Measurements from ENCODE around the gene TMEM81.

The TMEM81 gene

GRCh38 chr1:205043866-205044265 lies 40.4 kb downstream of the TMEM81 start:
- TF ChIP-seq FOXP2 (optimal IDR thresholded peaks at IDR 0.05; ENCODE audit: borderline replicate concordance, extremely low read depth, extremely low read length, insufficient read depth) (no peak), SIN3A (IDR thresholded peaks at IDR 0.05; ENCODE audit: borderline replicate concordance, insufficient read depth, low read length) (no peak), TAF1 (IDR thresholded peaks at IDR 0.05; ENCODE audit: borderline replicate concordance, insufficient read depth, low read length) (no peak)

- no peak for TF ChIP-seq SIN3A (IDR thresholded peaks at IDR 0.05; ENCODE audit: borderline replicate concordance, insufficient read depth, low read length)
- TF ChIP-seq FOXP2 (optimal IDR thresholded peaks at IDR 0.05; ENCODE audit: borderline replicate concordance, extremely low read depth, extremely low read length, insufficient read depth): no peak
- no peak for TF ChIP-seq POLR2AphosphoS5 (IDR thresholded peaks at IDR 0.05; ENCODE audit: low read depth, low read length)
- TF ChIP-seq REST (IDR thresholded peaks at IDR 0.05; ENCODE audit: insufficient read depth in 1 of 2, low read depth in 2 of 2, low read length in 2 of 2): no peak
- TF ChIP-seq TAF1 (IDR thresholded peaks at IDR 0.05; ENCODE audit: borderline replicate concordance, insufficient read depth, low read length): no peak
These were observed 41.1 kb downstream of the TMEM81 start, which contains the start of gene CNTN2 for GRCh38 chr1:205042911-205043806. Gene CNTN2 (plus strand): TSS chr1:205043212. CDS start chr1:205053186, 9,974 bp downstream.

GRCh38 chr1:205041998-205042910 lies 42.0 kb downstream of the TMEM81 start:
- no peak for TF ChIP-seq FOXP2 (optimal IDR thresholded peaks at IDR 0.05; ENCODE audit: borderline replicate concordance, extremely low read depth, extremely low read length, insufficient read depth)

GRCh38 chr1:205041001-205041715 lies 43.1 kb downstream of the TMEM81 start:
- no peak for TF ChIP-seq SIN3A (IDR thresholded peaks at IDR 0.05; ENCODE audit: borderline replicate concordance, insufficient read depth, low read length)
- no peak for TF ChIP-seq FOXP2 (optimal IDR thresholded peaks at IDR 0.05; ENCODE audit: borderline replicate concordance, extremely low read depth, extremely low read length, insufficient read depth)

GRCh38 chr1:205038132-205038786 lies 46.0 kb downstream of the TMEM81 start:
- TF ChIP-seq REST (IDR thresholded peaks at IDR 0.05; ENCODE audit: insufficient read depth in 1 of 2, low read depth in 2 of 2, low read length in 2 of 2) (no peak), SIN3A (IDR thresholded peaks at IDR 0.05; ENCODE audit: borderline replicate concordance, insufficient read depth, low read length) (no peak), FOXP2 (optimal IDR thresholded peaks at IDR 0.05; ENCODE audit: borderline replicate concordance, extremely low read depth, extremely low read length, insufficient read depth) (no peak), TAF1 (IDR thresholded peaks at IDR 0.05; ENCODE audit: borderline replicate concordance, insufficient read depth, low read length) (no peak), POLR2AphosphoS5 (IDR thresholded peaks at IDR 0.05; ENCODE audit: low read depth, low read length) (no peak)

- TF ChIP-seq POLR2AphosphoS5 (IDR thresholded peaks at IDR 0.05; ENCODE audit: low read depth, low read length) (no peak), SIN3A (IDR thresholded peaks at IDR 0.05; ENCODE audit: borderline replicate concordance, insufficient read depth, low read length) (no peak), TAF1 (IDR thresholded peaks at IDR 0.05; ENCODE audit: borderline replicate concordance, insufficient read depth, low read length) (no peak), FOXP2 (optimal IDR thresholded peaks at IDR 0.05; ENCODE audit: borderline replicate concordance, extremely low read depth, extremely low read length, insufficient read depth) (no peak), REST (IDR thresholded peaks at IDR 0.05; ENCODE audit: insufficient read depth in 1 of 2, low read depth in 2 of 2, low read length in 2 of 2) (no peak)
These were observed 46.7 kb downstream of the TMEM81 start for GRCh38 chr1:205037539-205037938.
